T-helper 2 cell (primary cell): ENCODE data around the gene AKR7A2.
A peak's percentile ranks its signal among the peaks of the same experiment; 100 is the strongest.

Experiments
- DNase-seq, 5 experiments: peaks; one replicate each; pipeline versions ENCODE4 v3.0.0 to v3.0.0-alpha.2; 2012 to 2022
- total RNA-seq, 2 donors: gene quantifications; one replicate each; lab custom pipeline; 2026; lab: John Stamatoyannopoulos, UW

The AKR7A2 gene
- 7.2 to 14.2 reads per million in 2 donors for total RNA-seq

- peak; percentile 71 to 91 (median 80) for DNase-seq
These were observed at the start of gene AKR7A2, which contains the start of gene SLC66A1 for GRCh38 chr1:19311931-19312781. TSS of gene AKR7A2 (minus strand) at chr1:19312144. CDS start at chr1:19312124, 20 bp downstream. TSS of gene SLC66A1 (plus strand) at chr1:19312326. CDS start at chr1:19317678, 5,352 bp downstream.

GRCh38 chr1:19360843-19361610, 49.1 kb upstream of the AKR7A2 start:
- no peak for DNase-seq

- DNase-seq: no peak
These were observed 48.5 kb upstream of the AKR7A2 start for GRCh38 chr1:19360432-19360831.

GRCh38 chr1:19360016-19360415, 48.1 kb upstream of the AKR7A2 start:
- peak in 1 of 5 experiments; percentile 72 for DNase-seq

- no peak for DNase-seq
These were observed 47.4 kb upstream of the AKR7A2 start for GRCh38 chr1:19359357-19359756.

GRCh38 chr1:19358710-19359109, 46.8 kb upstream of the AKR7A2 start:
- no peak for DNase-seq

GRCh38 chr1:19357299-19357986, 45.5 kb upstream of the AKR7A2 start:
- no peak for DNase-seq

GRCh38 chr1:19356266-19356665, 44.3 kb upstream of the AKR7A2 start:
- DNase-seq: no peak

- DNase-seq: no peak
These were observed 42.6 kb upstream of the AKR7A2 start for GRCh38 chr1:19354531-19354981.

- no peak for DNase-seq
These were observed 41.7 kb upstream of the AKR7A2 start for GRCh38 chr1:19353596-19353995.

GRCh38 chr1:19352839-19353238, 40.9 kb upstream of the AKR7A2 start:
- no peak for DNase-seq

- DNase-seq: no peak
These were observed 39.9 kb upstream of the AKR7A2 start for GRCh38 chr1:19351873-19352272.

GRCh38 chr1:19350566-19350965, 38.6 kb upstream of the AKR7A2 start:
- DNase-seq: no peak

GRCh38 chr1:19349999-19350398, 38.1 kb upstream of the AKR7A2 start:
- DNase-seq: no peak

- DNase-seq: no peak
These were observed 36.7 kb upstream of the AKR7A2 start for GRCh38 chr1:19348441-19349198.

GRCh38 chr1:19347533-19348172, 35.7 kb upstream of the AKR7A2 start:
- no peak for DNase-seq

- no peak for DNase-seq
These were observed 34.1 kb upstream of the AKR7A2 start for GRCh38 chr1:19346026-19346425.

GRCh38 chr1:19345391-19345790, 33.4 kb upstream of the AKR7A2 start:
- no peak for DNase-seq

GRCh38 chr1:19344831-19345230, 32.9 kb upstream of the AKR7A2 start:
- no peak for DNase-seq

- DNase-seq: peak in 4 of 5 experiments; percentile 9 to 33 (median 22)
These were observed 32.4 kb upstream of the AKR7A2 start for GRCh38 chr1:19344372-19344810.

- DNase-seq: no peak
These were observed 31.8 kb upstream of the AKR7A2 start for GRCh38 chr1:19343617-19344350.
